Measurements from ENCODE around the gene SUCNR1.

DNA sequence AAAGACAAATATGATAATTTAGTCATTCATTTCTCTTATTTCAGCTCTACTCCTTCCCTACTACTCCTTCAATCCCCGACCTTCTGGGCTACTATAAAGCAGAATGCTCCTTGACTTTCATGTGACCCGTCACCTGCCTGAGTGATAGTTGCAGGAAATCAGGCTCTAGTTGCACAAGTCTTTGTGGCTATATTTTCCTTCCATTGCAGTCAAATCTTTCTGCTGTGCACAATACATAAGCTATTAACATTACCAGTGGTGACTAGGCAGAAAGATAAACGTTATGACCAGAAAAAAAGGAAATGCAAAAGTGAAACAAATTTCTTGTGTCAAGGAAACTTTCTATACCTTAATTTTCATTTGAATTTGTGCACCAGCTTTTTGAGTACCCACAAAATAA, 2.3 kb downstream of the SUCNR1 start:
- TF ChIP-seq POLR2AphosphoS5 (IDR thresholded peaks at IDR 0.05; ENCODE audit: insufficient read depth in 1 of 2, low read depth in 1 of 2), result no peak
- TF ChIP-seq, protein P1, sequence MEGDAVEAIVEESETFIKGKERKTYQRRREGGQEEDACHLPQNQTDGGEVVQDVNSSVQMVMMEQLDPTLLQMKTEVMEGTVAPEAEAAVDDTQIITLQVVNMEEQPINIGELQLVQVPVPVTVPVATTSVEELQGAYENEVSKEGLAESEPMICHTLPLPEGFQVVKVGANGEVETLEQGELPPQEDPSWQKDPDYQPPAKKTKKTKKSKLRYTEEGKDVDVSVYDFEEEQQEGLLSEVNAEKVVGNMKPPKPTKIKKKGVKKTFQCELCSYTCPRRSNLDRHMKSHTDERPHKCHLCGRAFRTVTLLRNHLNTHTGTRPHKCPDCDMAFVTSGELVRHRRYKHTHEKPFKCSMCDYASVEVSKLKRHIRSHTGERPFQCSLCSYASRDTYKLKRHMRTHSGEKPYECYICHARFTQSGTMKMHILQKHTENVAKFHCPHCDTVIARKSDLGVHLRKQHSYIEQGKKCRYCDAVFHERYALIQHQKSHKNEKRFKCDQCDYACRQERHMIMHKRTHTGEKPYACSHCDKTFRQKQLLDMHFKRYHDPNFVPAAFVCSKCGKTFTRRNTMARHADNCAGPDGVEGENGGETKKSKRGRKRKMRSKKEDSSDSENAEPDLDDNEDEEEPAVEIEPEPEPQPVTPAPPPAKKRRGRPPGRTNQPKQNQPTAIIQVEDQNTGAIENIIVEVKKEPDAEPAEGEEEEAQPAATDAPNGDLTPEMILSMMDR (IDR thresholded peaks at IDR 0.05), result no peak
